HG03378 (cell line): Measurements from ENCODE around the gene GJA1.
"Not testable (repeated sequence)": the region's sequence is repeated elsewhere in the genome, so short reads cannot be mapped to it uniquely, and the experiment has no call there.

Experiments used
- ATAC-seq: cut with Tn5 transposase; IDR thresholded peaks from one replicate; pipeline ENCODE4 v1.9.1; 2021; ENCODE audit warnings: mild to moderate bottlenecking, moderate library complexity; ENCODE audit not compliant: unreplicated experiment

The GJA1 gene

DNA sequence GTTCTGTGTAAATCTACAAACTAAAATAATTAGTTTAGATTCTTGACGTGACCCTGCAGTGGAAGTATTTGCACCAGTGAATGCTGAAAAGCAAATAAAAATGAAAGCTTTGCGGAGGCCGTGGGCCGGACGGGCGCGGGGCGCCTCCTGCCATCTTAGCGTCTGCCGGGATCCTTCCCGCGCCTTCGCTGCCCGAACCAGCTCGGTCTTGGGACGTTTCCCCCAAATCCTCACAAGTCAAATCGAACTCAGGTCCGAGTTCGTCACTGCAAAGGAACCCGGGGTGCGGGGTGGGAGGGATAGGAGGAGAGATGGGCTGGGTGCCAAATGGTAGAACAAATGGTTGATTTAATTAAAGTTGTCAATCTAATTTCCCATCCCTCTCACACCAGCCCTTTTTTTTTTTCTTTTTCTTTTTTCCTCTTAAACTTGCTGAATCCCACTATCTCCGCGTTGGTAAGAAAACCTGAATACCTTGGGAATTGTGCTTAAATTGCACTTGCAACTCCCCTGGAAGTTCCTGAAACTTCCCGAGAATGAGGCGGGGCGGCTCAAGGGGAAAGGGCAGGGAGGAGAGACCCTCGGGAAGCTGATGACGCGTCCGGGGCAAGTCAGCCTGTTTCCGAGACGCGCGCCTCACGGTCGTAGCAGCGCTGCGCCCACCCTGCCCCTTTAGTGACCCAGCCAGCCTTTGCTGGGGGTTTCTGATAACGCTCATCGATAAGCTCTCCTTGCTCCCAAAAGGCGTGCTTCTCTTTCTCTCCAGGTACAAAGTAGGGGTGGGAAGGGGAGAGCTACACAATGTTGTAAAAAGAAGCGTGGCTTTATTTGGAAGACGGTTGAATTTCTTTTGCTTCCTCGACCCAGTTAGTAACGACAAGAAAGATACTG lies 1.8 kb downstream of the GJA1 start:
- ATAC-seq: no peak

DNA sequence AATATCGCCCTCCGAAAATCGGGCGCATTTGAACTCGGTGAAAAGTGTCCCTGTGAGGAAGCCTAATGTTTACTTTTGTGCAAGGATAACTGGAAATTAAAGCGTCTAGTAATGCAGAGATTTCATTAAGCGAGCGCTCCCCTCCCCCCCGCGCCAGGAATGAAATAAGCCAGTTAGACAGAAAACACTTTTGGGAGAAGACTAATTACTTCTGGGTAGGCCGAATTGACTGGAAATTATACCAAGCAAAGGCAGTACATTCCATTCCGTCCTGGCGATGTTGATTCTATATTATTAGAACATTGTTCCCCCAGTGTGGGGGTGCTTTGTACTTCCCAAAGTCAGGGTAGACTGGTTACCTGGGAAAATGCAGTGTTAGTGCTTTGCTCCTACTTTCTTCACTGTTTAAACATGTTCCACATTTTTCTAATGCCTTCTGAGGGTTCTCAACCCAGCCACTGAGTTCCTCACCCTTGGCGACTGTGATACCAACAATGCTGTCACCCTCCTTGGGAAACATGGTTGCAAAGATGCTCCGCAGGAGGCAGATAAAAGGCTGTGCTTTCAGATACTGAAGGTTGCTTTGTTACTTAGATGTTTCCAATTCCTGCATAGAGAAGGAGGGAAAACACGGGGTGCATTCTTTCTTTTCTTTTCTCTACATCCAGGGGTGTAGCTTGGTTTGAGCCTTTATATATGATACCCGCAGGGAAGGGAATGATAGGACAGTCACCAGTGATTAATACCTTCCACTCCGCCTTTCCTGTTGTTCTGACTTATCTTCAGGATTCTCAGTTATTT lies 2.6 kb downstream of the GJA1 start:
- ATAC-seq: no peak

DNA sequence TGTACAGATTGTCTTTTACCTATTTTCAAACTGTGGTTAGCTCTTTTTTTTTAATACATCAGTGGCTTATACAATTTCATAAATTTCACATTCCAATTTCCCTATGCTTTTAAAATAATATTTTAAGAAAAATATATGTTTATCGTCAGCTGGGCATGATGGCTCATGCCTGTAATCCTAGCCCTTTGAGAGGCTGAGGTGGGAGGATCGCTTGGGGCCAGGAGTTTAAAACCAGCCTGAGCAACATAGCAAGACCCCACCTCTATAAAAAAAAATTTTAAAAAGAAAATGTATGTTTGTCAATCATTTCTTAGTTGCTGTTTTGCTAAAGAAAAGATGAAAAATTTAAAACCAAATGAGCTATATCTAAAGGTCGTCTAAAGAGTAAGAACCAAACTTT lies 3.4 kb downstream of the GJA1 start:
- no peak for ATAC-seq

DNA sequence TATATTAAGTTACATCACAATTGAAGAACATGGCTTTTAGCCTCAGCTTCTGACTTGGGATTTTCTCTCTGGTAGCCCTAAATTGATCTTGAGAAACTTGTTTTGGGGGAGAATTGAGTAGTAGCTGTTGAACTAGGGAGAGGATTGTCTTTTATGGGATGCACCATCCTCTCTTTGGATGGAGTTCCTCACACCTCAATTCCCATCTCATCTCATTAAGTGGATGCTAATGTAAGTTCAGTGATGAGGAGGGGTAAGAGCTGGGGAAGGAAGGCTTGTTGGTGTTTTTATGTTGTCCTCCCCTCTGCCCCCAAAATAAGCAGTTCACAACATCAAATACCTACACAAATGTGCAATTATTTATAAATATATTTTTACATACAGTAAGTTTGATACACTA lies 4.0 kb downstream of the GJA1 start:
- ATAC-seq: no peak

DNA sequence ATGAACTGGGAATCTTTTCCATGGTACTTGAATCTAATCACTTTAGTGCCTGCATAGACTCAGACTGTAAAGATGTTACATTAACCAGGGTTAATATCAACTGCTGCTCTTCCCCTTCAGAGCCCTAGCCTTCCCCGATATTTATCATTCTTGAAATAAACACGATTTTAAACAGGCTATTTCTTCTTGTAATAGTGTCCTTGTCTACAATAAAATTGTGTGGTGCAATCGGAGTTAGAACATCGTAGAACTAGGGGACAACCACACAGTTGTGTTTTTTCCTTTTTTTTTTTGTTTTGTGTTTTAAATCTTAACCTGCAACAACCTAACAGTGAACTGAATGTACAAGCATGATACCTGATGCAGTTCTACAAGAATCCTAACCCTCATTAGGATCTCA lies 4.5 kb downstream of the GJA1 start:
- no peak for ATAC-seq

DNA sequence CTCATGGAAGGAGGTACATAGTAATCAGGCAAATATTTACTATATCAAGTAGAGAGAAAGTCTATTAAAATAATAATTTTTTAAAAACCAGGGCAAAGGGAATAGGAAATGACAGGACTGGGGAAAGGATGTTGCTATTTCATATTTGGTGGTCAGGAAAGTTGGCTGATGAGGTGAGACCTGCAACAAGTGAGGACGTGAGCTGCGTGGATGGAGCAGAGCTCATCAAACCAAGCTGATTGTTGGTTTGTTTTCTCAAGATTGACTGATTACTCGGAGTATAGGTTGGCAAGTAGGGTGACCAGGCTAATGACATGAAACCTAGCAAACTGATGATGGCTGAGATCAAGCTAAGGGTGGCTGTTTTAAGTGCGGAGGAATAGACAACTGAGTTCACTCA lies 6.0 kb downstream of the GJA1 start:
- no peak for ATAC-seq

DNA sequence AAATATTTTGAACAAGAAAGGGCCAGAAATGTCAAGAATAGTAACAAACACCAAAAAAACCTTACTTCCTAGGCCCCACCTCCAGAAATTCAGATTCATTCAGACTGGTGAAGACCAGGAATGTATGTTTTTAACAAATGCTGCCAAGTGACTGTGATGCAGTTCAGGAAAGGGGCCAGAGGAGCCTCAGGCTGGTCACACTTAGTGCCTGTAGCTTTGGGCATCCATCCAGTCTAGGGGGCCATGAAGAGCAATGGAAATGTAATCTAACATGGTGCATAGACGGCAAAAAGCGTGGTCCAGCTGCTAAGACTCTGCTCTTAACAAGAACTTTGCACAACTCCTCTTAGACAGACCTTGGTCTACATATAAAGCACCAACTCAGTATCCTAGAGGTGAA lies 7.1 kb downstream of the GJA1 start:
- no peak for ATAC-seq

DNA sequence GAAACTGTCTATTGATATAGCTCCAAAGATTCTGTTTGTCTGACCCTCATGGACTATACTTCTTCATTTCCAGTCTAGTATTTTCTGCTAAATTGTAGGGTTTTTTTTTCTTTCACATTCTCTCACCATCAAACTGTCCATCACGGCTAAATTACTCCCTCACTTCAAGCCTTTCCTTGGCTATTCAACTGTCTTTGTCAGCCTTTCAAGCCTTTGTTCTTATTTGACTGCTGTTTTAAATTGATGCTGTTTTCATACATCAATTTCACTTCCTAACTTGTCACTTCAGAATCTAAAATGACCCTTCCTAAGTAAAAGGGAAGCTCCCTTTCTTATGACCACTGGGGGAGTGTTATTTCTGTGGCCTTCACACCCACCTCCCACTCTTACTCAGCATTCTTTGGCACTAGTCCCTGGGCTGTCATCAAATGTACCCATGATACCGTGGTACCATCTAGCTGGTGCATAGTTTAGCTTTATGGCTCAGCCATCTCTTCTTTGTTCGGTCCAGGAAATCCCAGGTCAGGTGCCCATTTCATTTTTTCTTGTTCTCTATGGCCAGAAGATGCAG lies 8.6 kb downstream of the GJA1 start:
- no peak for ATAC-seq

DNA sequence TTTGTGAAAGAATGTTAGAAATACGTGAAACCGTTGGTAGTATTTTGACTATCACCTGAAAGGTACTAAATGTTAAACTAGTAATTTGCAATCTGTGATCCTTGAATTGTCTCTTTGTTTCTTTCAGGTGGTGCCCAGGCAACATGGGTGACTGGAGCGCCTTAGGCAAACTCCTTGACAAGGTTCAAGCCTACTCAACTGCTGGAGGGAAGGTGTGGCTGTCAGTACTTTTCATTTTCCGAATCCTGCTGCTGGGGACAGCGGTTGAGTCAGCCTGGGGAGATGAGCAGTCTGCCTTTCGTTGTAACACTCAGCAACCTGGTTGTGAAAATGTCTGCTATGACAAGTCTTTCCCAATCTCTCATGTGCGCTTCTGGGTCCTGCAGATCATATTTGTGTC lies 11.3 kb downstream of the GJA1 start:
- ATAC-seq: not testable (repeated sequence)

DNA sequence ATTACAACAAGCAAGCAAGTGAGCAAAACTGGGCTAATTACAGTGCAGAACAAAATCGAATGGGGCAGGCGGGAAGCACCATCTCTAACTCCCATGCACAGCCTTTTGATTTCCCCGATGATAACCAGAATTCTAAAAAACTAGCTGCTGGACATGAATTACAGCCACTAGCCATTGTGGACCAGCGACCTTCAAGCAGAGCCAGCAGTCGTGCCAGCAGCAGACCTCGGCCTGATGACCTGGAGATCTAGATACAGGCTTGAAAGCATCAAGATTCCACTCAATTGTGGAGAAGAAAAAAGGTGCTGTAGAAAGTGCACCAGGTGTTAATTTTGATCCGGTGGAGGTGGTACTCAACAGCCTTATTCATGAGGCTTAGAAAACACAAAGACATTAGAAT lies 12.3 kb downstream of the GJA1 start:
- ATAC-seq: not testable (repeated sequence)

DNA sequence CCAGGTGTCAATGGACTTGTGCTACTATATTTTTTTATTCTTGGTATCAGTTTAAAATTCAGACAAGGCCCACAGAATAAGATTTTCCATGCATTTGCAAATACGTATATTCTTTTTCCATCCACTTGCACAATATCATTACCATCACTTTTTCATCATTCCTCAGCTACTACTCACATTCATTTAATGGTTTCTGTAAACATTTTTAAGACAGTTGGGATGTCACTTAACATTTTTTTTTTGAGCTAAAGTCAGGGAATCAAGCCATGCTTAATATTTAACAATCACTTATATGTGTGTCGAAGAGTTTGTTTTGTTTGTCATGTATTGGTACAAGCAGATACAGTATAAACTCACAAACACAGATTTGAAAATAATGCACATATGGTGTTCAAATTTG lies 13.1 kb downstream of the GJA1 start:
- ATAC-seq: not testable (repeated sequence)

DNA sequence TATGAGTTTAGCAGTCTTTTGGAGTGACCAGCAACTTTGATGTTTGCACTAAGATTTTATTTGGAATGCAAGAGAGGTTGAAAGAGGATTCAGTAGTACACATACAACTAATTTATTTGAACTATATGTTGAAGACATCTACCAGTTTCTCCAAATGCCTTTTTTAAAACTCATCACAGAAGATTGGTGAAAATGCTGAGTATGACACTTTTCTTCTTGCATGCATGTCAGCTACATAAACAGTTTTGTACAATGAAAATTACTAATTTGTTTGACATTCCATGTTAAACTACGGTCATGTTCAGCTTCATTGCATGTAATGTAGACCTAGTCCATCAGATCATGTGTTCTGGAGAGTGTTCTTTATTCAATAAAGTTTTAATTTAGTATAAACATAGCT lies 13.9 kb downstream of the GJA1 start:
- no peak for ATAC-seq

DNA sequence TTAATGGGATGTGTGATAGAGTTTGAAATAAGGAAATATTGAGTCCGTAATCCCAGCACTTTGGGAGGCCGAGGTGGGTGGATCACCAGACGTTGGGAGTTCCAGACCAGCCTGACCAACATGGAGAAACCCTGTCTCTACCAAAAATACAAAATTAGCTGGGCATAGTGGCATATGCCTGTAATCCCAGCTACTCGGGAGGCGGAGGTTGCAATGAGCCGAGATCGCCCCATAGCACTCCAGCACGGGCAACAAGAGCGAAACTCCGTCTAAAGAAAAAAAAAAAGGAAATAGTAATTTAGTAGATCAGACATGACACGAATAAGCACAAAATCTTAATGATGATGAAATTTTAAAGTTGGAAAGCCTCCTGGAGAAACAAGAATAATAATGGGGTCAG lies 14.8 kb downstream of the GJA1 start:
- no peak for ATAC-seq

DNA sequence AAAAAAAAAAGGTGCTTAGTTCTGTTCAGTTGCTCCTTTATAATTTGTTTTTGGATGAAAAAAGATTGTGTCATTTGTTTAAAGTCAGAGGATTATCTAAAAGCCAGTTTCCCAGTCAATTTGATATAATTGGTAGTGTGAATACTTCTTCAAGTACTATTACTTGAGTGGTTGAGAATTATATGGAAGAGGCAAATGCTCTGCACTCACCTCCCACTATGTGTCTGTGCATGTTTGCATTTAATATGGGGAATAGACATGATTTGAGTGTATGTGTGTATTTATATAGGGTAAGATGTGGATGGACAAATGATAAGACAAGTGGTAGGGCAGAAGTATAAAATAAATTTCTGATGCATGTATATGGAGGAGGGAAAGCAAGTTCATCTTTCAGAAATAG lies 15.8 kb downstream of the GJA1 start:
- no peak for ATAC-seq

DNA sequence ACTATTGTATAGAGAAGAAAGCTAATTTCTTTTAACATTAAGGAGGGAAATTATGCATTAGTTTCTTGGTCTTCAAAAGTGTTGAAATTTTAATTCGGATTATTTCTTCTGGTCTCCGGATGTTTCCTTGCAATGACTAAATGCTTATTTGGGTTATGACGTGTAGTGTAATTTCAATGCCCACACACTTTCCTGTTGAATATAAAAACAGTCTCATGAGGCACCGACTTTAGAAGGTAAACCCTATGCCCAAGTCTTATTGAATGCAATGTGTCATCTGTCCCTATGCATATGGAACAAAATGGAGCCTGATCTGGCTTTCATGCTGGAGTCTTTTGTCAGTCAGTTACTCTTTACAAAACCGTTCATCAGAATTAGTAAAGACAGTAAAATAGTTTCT lies 17.7 kb downstream of the GJA1 start:
- ATAC-seq: no peak

DNA sequence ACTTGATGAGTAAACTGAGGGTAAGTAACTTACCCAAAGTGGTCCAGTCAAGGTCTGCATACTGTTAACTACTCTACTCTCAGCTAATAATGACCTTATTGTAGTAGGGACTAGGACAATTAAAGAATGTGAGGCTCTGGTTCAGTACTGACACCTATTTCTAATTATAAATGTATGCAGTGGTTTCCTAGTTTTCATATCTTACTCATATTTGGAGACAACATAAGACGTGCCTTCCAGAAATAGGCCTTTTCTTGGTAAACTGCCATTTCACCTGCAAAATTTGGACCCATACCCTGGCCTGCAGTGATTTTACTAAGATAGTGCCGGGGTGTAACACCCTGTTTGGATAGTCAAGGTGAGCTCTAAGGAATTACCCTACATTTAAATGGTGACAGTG lies 24.7 kb downstream of the GJA1 start:
- ATAC-seq: peak; percentile 86

DNA sequence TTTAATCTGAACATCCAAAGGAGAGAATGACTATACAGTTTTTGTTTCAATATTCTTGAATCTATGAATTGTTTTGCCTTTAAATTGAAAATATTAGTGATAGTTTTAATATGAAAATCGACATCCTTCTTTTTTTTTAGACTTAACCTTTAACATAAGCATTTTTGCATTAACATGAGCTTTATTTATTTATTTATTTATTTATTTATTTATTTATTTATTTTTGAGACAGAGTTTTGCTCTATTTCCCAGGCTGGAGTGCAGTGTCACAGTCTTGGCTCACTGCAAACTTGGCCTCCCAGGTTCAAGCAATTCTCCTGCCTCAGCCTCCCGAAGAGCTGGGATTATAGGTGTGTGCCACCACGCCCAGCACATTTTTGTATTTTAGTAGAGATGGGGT lies 27.6 kb downstream of the GJA1 start:
- no peak for ATAC-seq

DNA sequence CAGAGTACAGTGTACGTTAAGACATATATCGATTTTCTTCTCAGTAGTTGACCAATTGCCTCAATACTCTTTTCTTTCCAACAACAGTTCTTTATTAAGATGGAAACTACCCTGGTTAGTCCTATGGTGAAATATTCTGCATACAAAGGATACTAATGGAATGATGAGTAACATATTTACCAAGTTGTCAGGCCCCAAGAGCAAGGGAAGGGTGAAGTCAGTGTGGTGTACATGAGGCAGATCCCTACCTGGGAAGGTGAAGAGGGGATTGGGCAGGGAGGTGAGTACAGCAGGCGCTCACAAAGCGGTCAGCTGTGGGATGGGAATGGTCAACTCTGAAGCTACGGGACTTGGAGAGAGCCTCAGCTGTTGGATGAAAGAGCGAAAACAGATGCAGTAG lies 29.7 kb downstream of the GJA1 start:
- no peak for ATAC-seq

DNA sequence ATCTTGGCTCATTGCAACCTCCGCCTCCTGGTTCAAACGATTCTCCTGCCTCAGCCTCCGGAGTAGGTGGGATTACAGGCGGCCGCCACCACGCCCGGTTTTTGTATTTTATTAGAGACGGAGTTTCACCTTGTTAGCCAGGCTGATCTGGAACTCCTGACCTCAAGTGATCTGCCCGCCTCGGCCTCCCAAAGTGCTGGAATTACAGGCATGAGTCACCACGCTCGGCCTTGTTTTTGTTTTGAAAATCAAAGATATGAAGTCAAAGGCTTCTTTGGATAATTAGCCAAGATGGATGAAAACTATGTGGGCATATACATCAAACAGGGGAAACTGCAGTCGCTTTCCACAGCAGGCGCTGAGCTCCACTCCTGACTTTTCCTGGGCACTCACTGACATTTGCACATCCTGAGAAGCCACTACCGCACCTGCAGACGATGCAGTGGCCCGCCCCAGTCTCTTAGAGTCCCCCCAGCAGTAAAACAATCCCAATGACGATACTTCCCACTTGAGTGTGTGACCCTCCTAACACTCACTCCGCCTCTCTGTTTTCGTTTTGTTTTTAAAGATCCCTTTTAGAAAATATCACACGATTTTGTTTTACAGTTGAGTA lies 44.1 kb downstream of the GJA1 start:
- no peak for ATAC-seq

DNA sequence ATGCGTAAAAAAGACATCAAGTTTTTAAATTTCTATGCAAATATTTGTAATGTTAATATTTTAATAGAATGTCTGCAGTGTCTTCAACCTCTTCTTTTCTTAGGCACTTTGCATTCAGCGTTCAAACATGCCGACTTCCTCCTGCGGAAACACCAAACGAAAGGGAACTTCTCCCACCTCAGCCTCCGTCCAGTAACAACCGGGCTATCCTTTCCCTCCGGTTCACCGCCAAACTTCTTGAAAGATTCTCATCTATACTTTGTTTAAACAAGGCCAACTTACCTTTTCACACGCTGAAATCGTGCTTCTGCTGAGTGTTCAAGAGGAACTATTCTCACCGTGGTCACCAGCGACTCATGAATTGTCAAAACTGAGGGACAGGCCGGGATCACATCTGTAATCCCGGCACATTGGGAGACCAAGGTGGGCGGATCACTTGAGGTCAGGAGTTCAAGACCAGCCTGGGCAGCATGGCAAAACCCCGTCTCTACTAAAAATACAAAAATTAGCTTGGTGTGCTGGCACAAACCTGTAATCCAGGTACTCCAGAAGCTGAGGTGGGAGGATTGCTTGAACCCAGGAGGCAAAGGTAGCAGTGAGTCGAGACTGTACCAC lies 44.8 kb downstream of the GJA1 start:
- no peak for ATAC-seq
